Mesendoderm (in vitro differentiated cells): Measurements from ENCODE around the gene DBH.

Source experiments
- DNase-seq: peaks from one replicate; pipeline ENCODE4 v3.0.0; 2013
- H2AK5ac ChIP-seq: 2 replicates; pipeline ENCODE4 v1.6.1; 2013; ENCODE audit warnings: low read length, inconsistent platforms
- H2BK120ac ChIP-seq: 2 replicates; pipeline ENCODE4 v1.6.1; 2013; ENCODE audit warnings: low read depth, mild to moderate bottlenecking, low read length, moderate library complexity, mixed read lengths
- H2BK15ac ChIP-seq: replicated peaks from 2 replicates; pipeline ENCODE4 v1.6.1; 2013; ENCODE audit warnings: low read depth, mild to moderate bottlenecking, moderate library complexity
- H2BK5ac ChIP-seq: 2 replicates; pipeline ENCODE4 v1.6.1; 2013; ENCODE audit warnings: low read length, inconsistent platforms
- H3K18ac ChIP-seq: 2 replicates; pipeline ENCODE4 v1.6.1; 2013; ENCODE audit warnings: mild to moderate bottlenecking, low read length, mixed read lengths
- H3K23ac ChIP-seq: one replicate; pipeline ENCODE4 v1.6.1; 2013; ENCODE audit warnings: low read length
- H3K27ac ChIP-seq: 2 replicates; pipeline ENCODE4 v1.5.1; 2013; ENCODE audit warnings: low read depth, mild to moderate bottlenecking, inconsistent platforms, low read length, moderate library complexity
- H3K27me3 ChIP-seq: 2 replicates; pipeline ENCODE4 v1.6.1; 2013; ENCODE audit warnings: low read length, control low read depth, mild to moderate bottlenecking, inconsistent platforms; ENCODE audit not compliant: insufficient read depth, poor library complexity
- H3K36me3 ChIP-seq: 2 replicates; pipeline ENCODE4 v1.6.1; 2013; ENCODE audit warnings: low read length, inconsistent platforms; ENCODE audit not compliant: control insufficient read depth, insufficient read depth
- H3K4ac ChIP-seq: one replicate; pipeline ENCODE4 v1.6.1; 2013; ENCODE audit warnings: low read depth, mild to moderate bottlenecking, low read length, moderate library complexity
- H3K4me1 ChIP-seq: 2 replicates; pipeline ENCODE4 v1.6.1; 2013; ENCODE audit warnings: low read depth, low read length, inconsistent platforms; ENCODE audit not compliant: control insufficient read depth
- H3K4me2 ChIP-seq: 2 replicates; pipeline ENCODE4 v1.6.1; 2013; ENCODE audit warnings: low read length
- H3K4me3 ChIP-seq: 2 replicates; pipeline ENCODE4 v1.5.1; 2013; ENCODE audit warnings: mild to moderate bottlenecking, low read length
- H3K56ac ChIP-seq: one replicate; pipeline ENCODE4 v1.6.1; 2013; ENCODE audit warnings: low read length
- H3K79me1 ChIP-seq: 2 replicates; pipeline ENCODE4 v1.6.1; 2013; ENCODE audit warnings: low read length, inconsistent platforms
- H3K79me2 ChIP-seq: 2 replicates; pipeline ENCODE4 v1.6.1; 2013; ENCODE audit warnings: mild to moderate bottlenecking, low read length; ENCODE audit not compliant: control insufficient read depth, insufficient read depth
- H3K9ac ChIP-seq: 2 replicates; pipeline ENCODE4 v1.6.1; 2013; ENCODE audit warnings: low read length, inconsistent platforms
- H4K5ac ChIP-seq: one replicate; pipeline ENCODE4 v1.6.1; 2013; ENCODE audit warnings: low read length
- H4K8ac ChIP-seq: one replicate; pipeline ENCODE4 v1.6.1; 2013; ENCODE audit warnings: low read depth, mild to moderate bottlenecking, control low read depth, low read length, moderate library complexity
- WGBS: extraction: QIAGEN DNeasy Blood & Tissue Kit; methylation state at CpG from one replicate; pipeline ENCODE4 v1.1.7; 2013; ENCODE audit warnings: low lambda C conversion rate, missing lambda C conversion rate; ENCODE audit not compliant: insufficient coverage; ENCODE audit errors: extremely low coverage; 5-methylcytosine and 5-hydroxymethylcytosine counted together

The DBH gene

DNA sequence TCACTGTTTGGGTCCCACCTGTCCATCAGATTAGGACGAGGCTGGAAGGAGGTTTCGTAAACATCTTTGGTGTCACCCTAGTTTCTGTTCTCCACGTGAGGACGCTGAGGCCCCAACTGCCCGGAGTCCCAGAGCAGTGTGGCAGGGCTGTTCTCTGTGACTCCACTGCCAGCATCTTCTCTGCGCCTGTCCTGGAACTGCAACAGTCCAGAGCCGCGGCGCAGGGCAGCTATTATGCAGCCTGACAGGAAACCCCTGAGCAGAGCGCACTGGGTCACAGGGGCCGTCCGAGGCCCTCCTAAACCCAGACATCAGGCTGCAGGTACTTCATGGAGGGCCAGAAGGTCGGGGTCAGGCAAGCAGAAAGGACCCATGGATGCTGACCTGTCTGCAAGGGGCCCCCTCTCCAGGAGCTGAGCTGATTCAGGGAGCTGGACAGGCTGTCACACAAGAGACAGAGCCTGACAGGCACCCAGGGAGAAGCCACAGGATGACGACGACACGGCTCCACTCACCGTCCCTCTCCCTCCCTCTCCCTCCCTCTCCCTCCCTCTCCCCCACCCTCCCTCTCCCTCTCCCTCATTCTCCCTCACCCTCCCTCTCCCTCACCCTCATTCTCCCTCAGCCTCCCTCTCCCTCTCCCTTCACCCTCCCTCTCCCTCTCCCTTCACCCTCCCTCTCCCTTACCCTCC lies 31.7 kb downstream of the DBH start:
- no peak overlapping the region for H4K5ac ChIP-seq
- no peak overlapping the region for H2BK5ac ChIP-seq
- H3K18ac ChIP-seq: no peak overlapping the region
- no peak overlapping the region for H3K4me2 ChIP-seq
- H3K4me1 ChIP-seq: no peaks in the 10 kb centered on the region
- no CpG with 5 or more reads among the region's 17 CpGs for WGBS
- H3K4me3 ChIP-seq: no peak overlapping the region
- no peak overlapping the region for H4K8ac ChIP-seq
- no peak overlapping the region for H2BK120ac ChIP-seq
- no peak overlapping the region for H2AK5ac ChIP-seq
- H3K27me3 ChIP-seq: no peaks in the 10 kb centered on the region
- H3K36me3 ChIP-seq: no peaks in the 10 kb centered on the region
- H3K79me2 ChIP-seq: no peaks in the 10 kb centered on the region
- no peak overlapping the region for H2BK15ac ChIP-seq
- no peaks in the 10 kb centered on the region for H3K79me1 ChIP-seq
- H3K23ac ChIP-seq: no peak overlapping the region
- no peak overlapping the region for H3K4ac ChIP-seq
- H3K56ac ChIP-seq: no peak overlapping the region
- no peak overlapping the region for H3K9ac ChIP-seq
- H3K27ac ChIP-seq: no peak overlapping the region
- no peak for DNase-seq

DNA sequence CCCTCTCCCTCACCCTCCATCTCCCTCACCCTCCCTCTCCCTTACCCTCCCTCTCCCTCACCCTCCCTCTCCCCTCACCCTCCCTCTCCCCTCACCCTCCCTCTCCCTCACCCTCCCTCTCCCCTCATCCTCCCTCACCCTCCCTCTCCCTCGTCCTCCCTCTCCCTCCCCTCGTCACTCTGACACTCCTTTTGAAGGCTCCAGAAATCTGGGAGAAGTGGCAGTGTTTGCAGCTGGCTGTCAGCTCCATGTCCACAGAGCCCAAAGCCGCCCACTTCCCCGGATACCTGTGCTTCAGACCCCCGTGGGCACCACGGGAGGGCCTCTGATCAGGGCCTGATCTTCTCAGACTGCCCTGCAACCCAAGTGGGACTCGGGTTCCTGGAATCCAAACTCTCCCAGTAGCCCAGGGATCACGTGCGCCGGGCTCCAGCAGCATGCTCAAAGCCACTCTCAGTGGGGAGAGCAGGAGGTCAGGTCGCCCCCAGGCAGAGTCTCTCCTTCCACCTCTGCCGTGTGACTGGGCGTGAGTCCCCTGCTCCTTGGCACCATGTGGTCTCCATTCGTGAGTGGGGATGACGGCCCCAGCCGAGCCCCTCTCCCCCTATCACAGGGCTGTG lies 33.1 kb downstream of the DBH start:
- no peak overlapping the region for H2BK120ac ChIP-seq
- no peaks in the 10 kb centered on the region for H3K27me3 ChIP-seq
- no peak overlapping the region for H4K5ac ChIP-seq
- no peak overlapping the region for H4K8ac ChIP-seq
- no peak overlapping the region for H3K4me2 ChIP-seq
- no peak overlapping the region for H3K56ac ChIP-seq
- no peak overlapping the region for H2AK5ac ChIP-seq
- H3K9ac ChIP-seq: no peak overlapping the region
- no peak overlapping the region for H3K4me3 ChIP-seq
- no peak overlapping the region for H3K18ac ChIP-seq
- H2BK15ac ChIP-seq: no peak overlapping the region
- H3K23ac ChIP-seq: no peak overlapping the region
- no peaks in the 10 kb centered on the region for H3K36me3 ChIP-seq
- H3K4me1 ChIP-seq: no peaks in the 10 kb centered on the region
- no CpG with 5 or more reads among the region's 16 CpGs for WGBS
- H3K27ac ChIP-seq: no peak overlapping the region
- no peaks in the 10 kb centered on the region for H3K79me2 ChIP-seq
- no peaks in the 10 kb centered on the region for H3K79me1 ChIP-seq
- peak; percentile 56 for DNase-seq
- no peak overlapping the region for H2BK5ac ChIP-seq
- no peak overlapping the region for H3K4ac ChIP-seq

GRCh38 chr9:133670466-133670865 lies 34.3 kb downstream of the DBH start:
- Histone ChIP-seq H3K79me1 (no peaks in the 10 kb centered on the region), H2BK120ac (no peak overlapping the region), H3K4me2 (no peak overlapping the region), H3K23ac (no peak overlapping the region), H3K27me3 (no peaks in the 10 kb centered on the region), H3K79me2 (no peaks in the 10 kb centered on the region), H3K27ac (no peak overlapping the region), H2BK15ac (no peak overlapping the region), H4K5ac (no peak overlapping the region), H3K18ac (no peak overlapping the region), H3K9ac (no peak overlapping the region), H3K4me3 (no peak overlapping the region), H2BK5ac (no peak overlapping the region), H3K4me1 (no peaks in the 10 kb centered on the region), H2AK5ac (no peak overlapping the region), H3K36me3 (no peaks in the 10 kb centered on the region), H3K4ac (no peak overlapping the region), H4K8ac (no peak overlapping the region), H3K56ac (no peak overlapping the region)
- WGBS: no CpG with 5 or more reads among the region's 17 CpGs
- DNase-seq: no peak

- H3K23ac ChIP-seq: no peak overlapping the region
- no peak for DNase-seq
- H4K8ac ChIP-seq: no peak overlapping the region
- no peaks in the 10 kb centered on the region for H3K79me2 ChIP-seq
- H3K4me2 ChIP-seq: no peak overlapping the region
- no peak overlapping the region for H3K56ac ChIP-seq
- H2BK15ac ChIP-seq: no peak overlapping the region
- no peak overlapping the region for H3K18ac ChIP-seq
- no peak overlapping the region for H3K4ac ChIP-seq
- no peaks in the 10 kb centered on the region for H3K36me3 ChIP-seq
- no peak overlapping the region for H2BK120ac ChIP-seq
- H3K9ac ChIP-seq: no peak overlapping the region
- H3K27ac ChIP-seq: no peak overlapping the region
- no peak overlapping the region for H3K4me3 ChIP-seq
- WGBS: no CpG with 5 or more reads among the region's 21 CpGs
- no peak overlapping the region for H2AK5ac ChIP-seq
- H4K5ac ChIP-seq: no peak overlapping the region
- H3K79me1 ChIP-seq: no peaks in the 10 kb centered on the region
- no peaks in the 10 kb centered on the region for H3K27me3 ChIP-seq
- H2BK5ac ChIP-seq: no peak overlapping the region
- no peaks in the 10 kb centered on the region for H3K4me1 ChIP-seq
Observed at GRCh38 chr9:133671371-133671770, 35.2 kb downstream of the DBH start.

GRCh38 chr9:133672503-133673257 lies 36.5 kb downstream of the DBH start:
- H3K4me1 ChIP-seq: no peaks in the 10 kb centered on the region
- no peak overlapping the region for H3K56ac ChIP-seq
- H3K79me2 ChIP-seq: no peaks in the 10 kb centered on the region
- no peak overlapping the region for H2BK5ac ChIP-seq
- no peak overlapping the region for H2BK120ac ChIP-seq
- no peak overlapping the region for H3K4me2 ChIP-seq
- H3K23ac ChIP-seq: no peak overlapping the region
- H2BK15ac ChIP-seq: no peak overlapping the region
- H4K8ac ChIP-seq: no peak overlapping the region
- H3K9ac ChIP-seq: no peak overlapping the region
- no peaks in the 10 kb centered on the region for H3K79me1 ChIP-seq
- no peak overlapping the region for H2AK5ac ChIP-seq
- no peak overlapping the region for H3K4ac ChIP-seq
- H4K5ac ChIP-seq: no peak overlapping the region
- no peaks in the 10 kb centered on the region for H3K36me3 ChIP-seq
- H3K27me3 ChIP-seq: no peaks in the 10 kb centered on the region
- no peak overlapping the region for H3K18ac ChIP-seq
- no peak overlapping the region for H3K27ac ChIP-seq
- no peak overlapping the region for H3K4me3 ChIP-seq
- no CpG with 5 or more reads among the region's 31 CpGs for WGBS
- no peak for DNase-seq
